Activated gamma-delta T cell (primary cell): ENCODE results near the gene BSPRY.
"Not testable (repeated sequence)": the region's sequence is repeated elsewhere in the genome, so short reads cannot be mapped to it uniquely, and the experiment has no call there.

Experiments used
- DNase-seq: peaks from one replicate; lab custom pipeline; 2025; lab: John Stamatoyannopoulos, UW

BSPRY gene

DNA sequence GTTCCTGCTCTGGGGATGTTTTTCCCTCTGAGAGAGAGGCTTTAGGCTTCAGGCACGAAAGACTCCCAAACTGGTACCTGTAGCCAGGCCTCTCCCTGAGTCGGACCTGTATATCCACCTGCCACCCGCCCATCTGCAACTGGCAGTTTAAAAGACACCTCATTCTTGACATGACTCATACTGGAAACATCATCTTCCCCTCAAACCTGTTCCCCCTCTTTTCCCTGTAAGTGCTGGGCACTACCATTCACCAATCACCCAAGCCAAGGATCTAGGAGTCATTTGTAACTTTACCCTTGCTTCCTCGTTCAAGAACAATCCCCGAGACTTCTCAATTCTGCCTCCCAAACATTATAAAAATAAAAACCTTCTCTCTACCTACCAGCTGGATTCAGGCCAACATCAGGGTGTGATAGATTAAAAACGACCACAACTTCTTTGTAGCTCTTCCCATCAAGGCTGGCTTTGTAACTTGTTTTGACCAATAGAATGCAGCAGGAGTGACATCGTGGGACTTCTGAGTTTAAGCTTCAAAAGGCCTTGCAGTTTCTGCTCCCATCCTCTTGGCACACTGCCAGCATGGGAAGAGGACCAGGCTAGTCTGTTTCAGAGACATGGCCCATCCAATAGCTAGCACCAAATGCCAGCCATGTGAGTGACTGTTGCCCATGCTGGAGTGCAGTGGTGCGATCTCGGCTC, 7.5 kb upstream of the BSPRY start:
- no peak for DNase-seq

DNA sequence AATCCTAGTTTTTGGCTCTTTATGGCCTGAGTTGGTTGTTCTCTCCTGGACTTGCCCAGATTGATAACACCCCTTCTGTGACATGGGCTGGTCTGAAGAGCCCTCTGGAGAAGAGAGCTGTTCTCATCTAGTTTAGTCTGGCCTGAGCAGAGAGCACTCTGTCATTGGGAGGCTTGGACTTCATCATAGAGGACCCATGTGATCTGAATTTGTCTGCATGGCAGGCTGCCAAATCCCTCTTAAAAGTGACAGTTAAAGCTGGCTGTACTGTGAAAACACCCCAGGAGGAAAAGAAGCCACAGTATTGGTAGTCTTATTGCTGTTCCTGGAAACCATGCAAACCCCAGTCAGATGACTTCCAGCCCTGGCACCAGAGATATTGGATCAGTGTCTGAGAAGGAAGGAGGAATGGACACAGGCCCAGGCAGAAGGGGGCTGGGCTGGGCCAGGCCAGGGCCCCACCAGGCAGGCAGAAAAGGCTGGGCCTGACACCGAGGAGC, 5.6 kb upstream of the BSPRY start:
- no peak for DNase-seq

DNA sequence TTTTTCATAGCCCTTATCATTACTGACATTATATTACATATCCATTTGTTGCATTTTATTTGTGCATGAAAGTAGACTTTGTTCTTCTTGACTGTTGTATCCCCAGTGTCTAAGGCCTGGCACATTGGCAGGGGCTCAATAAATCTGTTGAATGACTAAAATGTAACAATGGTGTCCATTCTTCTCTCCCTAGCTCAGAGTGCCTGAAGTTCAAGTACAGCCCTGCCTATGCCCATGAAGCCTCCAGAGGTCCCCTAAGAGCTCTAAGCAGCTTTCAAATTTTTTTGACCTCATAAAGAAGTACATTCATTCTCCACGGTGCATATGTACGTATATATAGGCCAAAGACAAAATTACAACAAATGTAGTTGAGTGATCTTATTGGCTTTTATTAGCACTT, 4.2 kb upstream of the BSPRY start:
- no peak for DNase-seq

GRCh38 chr9:113345671-113346070, 3.7 kb upstream of the BSPRY start:
- no peak for DNase-seq

- DNase-seq, result no peak
Observed at GRCh38 chr9:113348437-113348836, 904 bp upstream of the BSPRY start.

GRCh38 chr9:113349066-113349444, 286 bp upstream of the BSPRY start:
- DNase-seq, result no peak

GRCh38 chr9:113350107-113350661, 843 bp downstream of the BSPRY start:
- no peak for DNase-seq

- DNase-seq, result no peak
Observed at GRCh38 chr9:113350937-113351336, 1.6 kb downstream of the BSPRY start.

DNA sequence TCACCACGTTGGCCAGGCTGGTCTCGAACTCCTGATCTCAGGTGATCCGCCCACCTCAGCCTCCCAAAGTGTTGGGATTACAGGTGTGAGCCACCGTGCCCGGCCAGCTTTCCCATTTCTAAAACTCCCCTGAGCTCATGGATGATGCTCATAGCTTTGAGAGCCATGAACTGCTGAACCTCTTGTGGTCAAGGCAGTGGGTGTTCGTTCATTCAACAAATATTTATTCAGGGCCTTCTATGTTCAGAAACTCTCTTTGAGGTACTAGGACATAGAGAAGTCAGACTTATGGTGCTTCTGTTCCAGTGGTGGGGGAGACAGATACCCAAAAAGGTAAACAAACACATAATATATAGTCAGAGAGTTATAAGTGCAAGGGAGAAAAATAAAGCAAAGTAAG, 2.7 kb downstream of the BSPRY start:
- no peak for DNase-seq

DNA sequence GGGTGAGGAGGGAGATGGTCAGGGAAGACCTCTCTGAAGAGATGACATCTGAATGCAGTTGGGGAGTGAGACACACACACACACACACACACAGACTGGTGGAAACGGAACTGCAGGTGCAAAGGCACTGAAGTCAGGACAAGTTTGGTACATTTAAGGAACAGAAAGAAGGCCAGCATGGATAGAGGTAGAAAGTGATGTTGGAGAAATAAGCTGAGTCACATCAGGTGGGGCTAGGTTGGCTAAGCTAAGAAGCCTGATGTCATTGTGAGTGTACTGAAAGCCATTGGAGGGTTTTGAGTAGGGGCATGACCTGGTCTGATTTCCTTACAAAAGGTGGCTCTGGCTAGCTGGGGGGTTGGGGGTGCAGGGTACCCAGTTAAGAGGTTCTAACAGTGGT, 3.1 kb downstream of the BSPRY start:
- DNase-seq, result no peak

GRCh38 chr9:113355040-113355596, 5.8 kb downstream of the BSPRY start:
- no peak for DNase-seq

GRCh38 chr9:113356686-113357292, 7.4 kb downstream of the BSPRY start:
- no peak for DNase-seq

- DNase-seq, result no peak
Observed at GRCh38 chr9:113359385-113359784, 10.0 kb downstream of the BSPRY start.

DNA sequence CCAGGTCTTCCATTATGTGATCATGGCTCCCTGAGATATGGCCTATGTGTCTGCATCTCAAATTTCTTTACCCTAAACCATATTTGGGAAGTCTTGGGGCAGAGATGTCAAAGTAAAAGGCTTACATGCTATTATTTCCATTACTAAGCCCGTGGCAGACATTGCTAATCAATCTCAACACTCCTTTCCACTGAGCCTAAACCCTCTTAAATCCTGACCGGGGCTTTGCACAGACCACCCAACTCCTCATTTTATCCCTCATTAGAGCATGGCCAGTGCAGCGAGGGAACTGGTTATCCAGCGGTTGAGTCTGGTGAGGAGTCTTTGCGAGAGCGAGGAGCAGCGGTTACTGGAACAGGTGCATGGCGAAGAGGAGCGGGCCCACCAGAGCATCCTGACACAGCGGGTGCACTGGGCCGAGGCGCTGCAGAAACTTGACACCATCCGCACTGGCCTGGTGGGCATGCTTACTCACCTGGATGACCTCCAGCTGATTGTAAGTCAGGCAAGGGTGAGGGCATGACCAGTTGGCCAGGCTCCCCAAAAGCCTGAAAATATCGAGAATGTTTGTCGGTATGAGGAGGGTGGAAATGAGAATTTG, 11.0 kb downstream of the BSPRY start:
- no peak for DNase-seq

- DNase-seq, result no peak
Observed at GRCh38 chr9:113361304-113362018, 12.1 kb downstream of the BSPRY start.

DNA sequence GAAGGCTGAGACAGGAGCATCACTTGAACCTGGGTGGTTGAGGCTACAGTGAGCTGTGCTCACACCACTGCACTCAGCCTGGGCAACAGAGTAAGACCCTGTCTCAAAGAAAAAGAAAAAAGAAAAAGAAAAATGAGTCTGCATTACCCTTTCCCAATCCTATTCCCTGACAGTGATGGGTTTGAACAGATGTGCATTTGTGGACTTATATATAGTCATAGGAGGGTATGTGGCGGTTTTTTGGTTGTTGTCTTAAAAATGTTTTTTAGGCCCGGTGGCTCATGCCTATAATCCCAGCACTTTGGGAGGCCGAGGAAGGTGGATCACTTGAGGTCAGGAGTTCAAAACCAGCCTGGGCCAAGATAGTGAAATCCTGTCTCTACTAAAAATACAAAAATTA, 14.0 kb downstream of the BSPRY start:
- no peak for DNase-seq

GRCh38 chr9:113364951-113365350, 15.6 kb downstream of the BSPRY start:
- no peak for DNase-seq

DNA sequence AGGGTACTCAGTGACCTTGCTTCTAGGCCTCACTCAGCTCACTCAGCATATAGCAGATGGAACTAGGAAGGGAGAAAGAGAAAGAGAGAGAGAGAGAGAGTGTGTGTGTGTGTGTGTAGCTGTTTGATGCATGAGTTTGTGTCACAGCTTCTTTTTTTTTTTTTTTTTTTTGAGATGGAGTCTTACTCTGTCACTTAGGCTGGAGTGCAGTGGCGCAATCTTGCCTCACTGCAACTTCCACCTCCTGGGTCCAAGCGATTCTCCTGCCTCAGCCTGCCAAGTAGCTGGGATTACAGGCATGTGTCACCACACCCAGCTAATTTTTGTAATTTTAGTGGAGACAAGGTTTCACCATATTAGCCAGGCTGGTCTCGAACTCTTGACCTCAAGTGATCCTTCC, 16.3 kb downstream of the BSPRY start:
- not testable (repeated sequence) for DNase-seq

DNA sequence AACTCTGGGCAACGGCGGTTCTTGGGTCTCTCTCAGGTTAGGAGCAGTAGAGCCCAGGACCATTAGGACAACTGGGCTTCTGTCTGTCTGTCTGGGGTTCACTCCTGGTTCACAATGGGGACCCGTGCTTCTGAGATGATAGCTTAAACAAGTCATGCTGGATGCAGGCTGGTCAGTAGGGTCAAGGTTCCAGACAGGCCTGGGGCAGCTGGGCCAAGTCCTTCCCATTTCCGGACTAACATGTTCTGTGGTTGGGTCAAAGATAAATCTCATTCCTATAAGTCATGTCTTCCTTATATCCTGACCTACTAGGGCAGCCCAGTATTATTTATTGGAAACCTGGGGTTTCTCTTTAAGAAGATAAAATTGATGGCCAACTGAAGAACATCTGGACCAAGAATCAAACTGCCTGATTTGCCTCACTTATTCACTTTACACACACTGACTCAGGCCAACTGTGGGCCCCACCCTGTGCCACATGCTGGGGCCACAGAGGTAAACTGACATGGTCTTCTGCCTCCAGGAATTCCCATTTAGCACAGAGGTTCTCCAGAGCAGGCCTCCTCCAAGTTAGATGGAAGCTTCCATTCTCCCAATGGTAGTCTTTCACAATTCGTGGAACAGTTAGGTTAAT, 19.1 kb downstream of the BSPRY start:
- DNase-seq, result no peak

GRCh38 chr9:113368982-113369854, 19.9 kb downstream of the BSPRY start:
- no peak for DNase-seq

GRCh38 chr9:113369855-113370140, 20.5 kb downstream of the BSPRY start:
- DNase-seq, result no peak
